ENCODE results near the gene THBD.

The THBD gene

GRCh38 chr20:23083553-23084220 is 34.2 kb upstream of the THBD start:
- no peak for DNase-seq

GRCh38 chr20:23082846-23083552 is 33.5 kb upstream of the THBD start:
- no peak for DNase-seq

GRCh38 chr20:23081263-23081819 is 31.9 kb upstream of the THBD start:
- DNase-seq = no peak

GRCh38 chr20:23080521-23080920 is 31.0 kb upstream of the THBD start:
- DNase-seq = no peak

- DNase-seq = no peak
Measured at GRCh38 chr20:23079926-23080325, 30.5 kb upstream of the THBD start.

- no peak for DNase-seq
Measured at GRCh38 chr20:23079016-23079351, 29.5 kb upstream of the THBD start.

GRCh38 chr20:23078351-23079015 is 29.0 kb upstream of the THBD start:
- DNase-seq = no peak

- DNase-seq = no peak
Measured at GRCh38 chr20:23077277-23077676, 27.8 kb upstream of the THBD start.

- DNase-seq = no peak
Measured at GRCh38 chr20:23074052-23074451, 24.6 kb upstream of the THBD start.

GRCh38 chr20:23072892-23073586 is 23.6 kb upstream of the THBD start:
- DNase-seq = no peak

GRCh38 chr20:23071996-23072395 is 22.5 kb upstream of the THBD start:
- DNase-seq = no peak

GRCh38 chr20:23071398-23071797 is 21.9 kb upstream of the THBD start:
- no peak for DNase-seq

GRCh38 chr20:23069108-23069507 is 19.6 kb upstream of the THBD start:
- no peak for DNase-seq

- DNase-seq = no peak
Measured at GRCh38 chr20:23068283-23068682, 18.8 kb upstream of the THBD start.

- no peak for DNase-seq
Measured at GRCh38 chr20:23066772-23067171, 17.3 kb upstream of the THBD start.

GRCh38 chr20:23065266-23066201 is 16.1 kb upstream of the THBD start:
- DNase-seq = no peak

GRCh38 chr20:23063581-23063980 is 14.1 kb upstream of the THBD start:
- no peak for DNase-seq

GRCh38 chr20:23063168-23063567 is 13.7 kb upstream of the THBD start:
- no peak for DNase-seq

- no peak for DNase-seq
Measured at GRCh38 chr20:23062632-23063031, 13.2 kb upstream of the THBD start.

GRCh38 chr20:23061734-23062561 is 12.5 kb upstream of the THBD start:
- DNase-seq = peak; percentile 87

GRCh38 chr20:23061262-23061661 is 11.8 kb upstream of the THBD start:
- DNase-seq = no peak
